Measurements from ENCODE around the gene TAMM41.

Gene TAMM41

GRCh38 chr3:11794927-11795326, 51.8 kb downstream of the TAMM41 start:
- H3K4me3 ChIP-seq (ENCODE audit: low read depth, low read length), result no peak overlapping the region
- no peak for TF ChIP-seq CTCF (conservative IDR thresholded peaks at IDR 0.05; ENCODE audit: low read depth, low read length)
- DNase-seq (ENCODE audit: low read depth), result no peak

DNA sequence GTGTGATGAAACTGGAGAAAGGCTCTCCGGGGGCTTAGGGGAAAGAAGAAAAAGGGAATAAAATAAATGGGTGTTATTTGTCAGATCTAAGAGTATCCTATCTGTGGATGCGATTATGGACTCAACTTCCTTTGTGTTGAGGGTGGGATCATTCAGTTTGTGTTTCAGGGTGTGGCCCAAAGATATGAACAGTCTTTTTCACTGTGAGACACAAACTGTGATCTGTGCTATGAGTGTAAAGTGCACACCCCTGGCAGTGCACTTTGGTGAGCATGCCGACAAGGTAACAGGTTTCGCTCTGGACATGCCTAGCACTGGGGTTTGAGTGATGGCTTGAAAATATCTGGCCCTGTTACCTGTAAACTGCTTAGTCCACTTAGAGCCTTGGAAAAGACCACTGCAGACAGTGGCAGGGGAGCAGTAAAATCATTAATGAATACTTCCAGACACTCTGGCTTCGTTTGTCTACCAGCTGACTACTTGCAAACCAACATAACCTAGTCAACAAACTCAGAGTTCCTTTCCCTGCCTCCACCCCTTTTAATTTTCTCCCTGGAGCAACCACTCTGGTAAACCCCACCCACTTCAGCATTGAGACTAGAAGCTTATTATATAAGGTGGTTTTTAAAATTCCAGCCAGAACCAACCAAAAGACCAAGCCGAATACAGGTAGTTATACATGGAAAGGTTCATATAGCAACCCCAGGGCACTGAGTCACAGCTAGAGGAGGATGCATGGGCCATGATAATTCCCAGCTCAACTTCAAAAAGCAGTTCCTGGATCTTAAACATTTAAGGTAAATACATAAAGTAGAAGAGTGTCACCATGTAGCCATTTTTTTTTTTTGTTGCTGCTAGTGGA, 55.1 kb downstream of the TAMM41 start:
- TF ChIP-seq CTCF (conservative IDR thresholded peaks at IDR 0.05; ENCODE audit: low read depth, low read length), result no peak
- no peak overlapping the region for H3K4me3 ChIP-seq (ENCODE audit: low read depth, low read length)
- DNase-seq (ENCODE audit: low read depth), result no peak

- no peak overlapping the region for H3K4me3 ChIP-seq (ENCODE audit: low read depth, low read length)
- no peak for TF ChIP-seq CTCF (conservative IDR thresholded peaks at IDR 0.05; ENCODE audit: low read depth, low read length)
- DNase-seq (ENCODE audit: low read depth), result no peak
These were observed 57.3 kb downstream of the TAMM41 start for GRCh38 chr3:11789412-11789811.

- no peak overlapping the region for H3K4me3 ChIP-seq (ENCODE audit: low read depth, low read length)
- TF ChIP-seq CTCF (conservative IDR thresholded peaks at IDR 0.05; ENCODE audit: low read depth, low read length), result no peak
- DNase-seq (ENCODE audit: low read depth), result peak; percentile 5
These were observed 61.7 kb downstream of the TAMM41 start for GRCh38 chr3:11784971-11785377.

DNA sequence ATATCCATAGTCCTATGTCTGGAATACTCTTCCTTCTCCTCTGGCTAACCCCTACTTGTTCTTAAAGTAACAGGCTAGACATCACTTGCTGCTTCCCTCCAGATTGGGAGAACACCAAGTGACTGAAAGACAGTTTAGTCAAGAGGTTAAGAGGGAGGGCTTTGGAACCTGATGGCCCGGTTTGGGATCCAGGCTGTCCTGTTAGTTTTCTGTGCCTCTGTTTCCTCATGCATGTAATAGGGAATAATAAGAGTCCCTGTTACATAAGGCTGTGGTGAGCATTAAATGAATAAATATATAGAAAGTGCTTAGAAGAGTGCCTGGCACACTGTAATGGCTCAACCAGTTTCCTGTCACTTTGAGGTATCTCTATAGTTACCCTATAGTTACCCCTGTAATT, 66.3 kb downstream of the TAMM41 start:
- H3K4me3 ChIP-seq (ENCODE audit: low read depth, low read length), result no peak overlapping the region
- no peak for TF ChIP-seq CTCF (conservative IDR thresholded peaks at IDR 0.05; ENCODE audit: low read depth, low read length)

GRCh38 chr3:11779626-11780025, 67.1 kb downstream of the TAMM41 start:
- DNase-seq (ENCODE audit: low read depth), result no peak
- no peak overlapping the region for H3K4me3 ChIP-seq (ENCODE audit: low read depth, low read length)
- no peak for TF ChIP-seq CTCF (conservative IDR thresholded peaks at IDR 0.05; ENCODE audit: low read depth, low read length)

More for the DNA sequence above, 66.3 kb downstream of the TAMM41 start:
- no peak for DNase-seq (ENCODE audit: low read depth)

- DNase-seq (ENCODE audit: low read depth), result no peak
- TF ChIP-seq CTCF (conservative IDR thresholded peaks at IDR 0.05; ENCODE audit: low read depth, low read length), result no peak
- H3K4me3 ChIP-seq (ENCODE audit: low read depth, low read length), result no peak overlapping the region
These were observed 68.4 kb downstream of the TAMM41 start for GRCh38 chr3:11778248-11778647.

Data from choroid plexus epithelial cell (primary cell).